Prostate gland (tissue), 2 donors: ENCODE measurements around the gene RTN4R.

Source experiments
- CTCF ChIP-seq, 4 experiments: fragments of 200-600 bp in 2 of 4; fragments of 450-650 bp in 2 of 4; sonication (generic) in 2 of 4; IDR thresholded peaks; 1 replicate in 3 of 4; 2 replicates in 1 of 4; pipeline ENCODE4 v1.5.1; 2016 to 2019; ENCODE audit warnings: antibody characterized with exemption in 4 of 4, mild to moderate bottlenecking in 2 of 4, moderate library complexity in 2 of 4
- POLR2A ChIP-seq: fragments of 450-650 bp; IDR thresholded peaks from one replicate; pipeline ENCODE4 v1.6.1; 2016; ENCODE audit warnings: antibody characterized with exemption, mild to moderate bottlenecking
- POLR2AphosphoS5 ChIP-seq: sonication (generic); formaldehyde crosslinking; IDR thresholded peaks from one replicate; pipeline ENCODE4 v1.6.1; 2017; ENCODE audit warnings: antibody characterized with exemption

- TF ChIP-seq POLR2A: no peak
- TF ChIP-seq CTCF (IDR thresholded peaks at IDR 0.05): no peak
- no peak for TF ChIP-seq POLR2AphosphoS5
Measured at GRCh38 chr22:20279662-20280134, 11.6 kb upstream of the RTN4R start.
